Stimulated activated CD8-positive, alpha-beta memory T cell treated with anti-CD3 and anti-CD28 coated beads, Interleukin-12 subunit alpha, Interleukin-12 subunit beta, amount 100 ng/mL, for 4 hours (primary cell): ENCODE results near the gene SPOCK3.
"Not testable (repeated sequence)": the region's sequence is repeated elsewhere in the genome, so short reads cannot be mapped to it uniquely, and the experiment has no call there.

Source experiments
- DNase-seq: peaks from one replicate; pipeline ENCODE4 v3.0.0-alpha.2; 2020; ENCODE audit warnings: low read depth

The SPOCK3 gene

GRCh38 chr4:167234316-167234881, at the start of gene SPOCK3:
Gene SPOCK3 (minus strand): TSS chr4:167234494.
- no peak for DNase-seq

GRCh38 chr4:167282171-167282864, 48.0 kb upstream of the SPOCK3 start:
- DNase-seq: no peak

GRCh38 chr4:167281545-167281944, 47.3 kb upstream of the SPOCK3 start:
- DNase-seq: not testable (repeated sequence)

- DNase-seq: no peak
Observed at GRCh38 chr4:167274351-167274750, 40.1 kb upstream of the SPOCK3 start.

- no peak for DNase-seq
Observed at GRCh38 chr4:167265231-167265630, 30.9 kb upstream of the SPOCK3 start.

- DNase-seq: no peak
Observed at GRCh38 chr4:167248271-167248670, 14.0 kb upstream of the SPOCK3 start.

- no peak for DNase-seq
Observed at GRCh38 chr4:167239627-167240026, 5.3 kb upstream of the SPOCK3 start.

GRCh38 chr4:167238226-167238625, 3.9 kb upstream of the SPOCK3 start:
- DNase-seq: no peak

- DNase-seq: no peak
Observed at GRCh38 chr4:167233685-167234315, 494 bp downstream of the SPOCK3 start.

GRCh38 chr4:167232805-167233684, 1.2 kb downstream of the SPOCK3 start:
- no peak for DNase-seq

GRCh38 chr4:167230744-167231143, 3.5 kb downstream of the SPOCK3 start:
- DNase-seq: no peak

GRCh38 chr4:167222099-167222498, 12.2 kb downstream of the SPOCK3 start:
- DNase-seq: no peak

- no peak for DNase-seq
Observed at GRCh38 chr4:167221084-167221483, 13.2 kb downstream of the SPOCK3 start.

- DNase-seq: no peak
Observed at GRCh38 chr4:167218022-167218608, 16.2 kb downstream of the SPOCK3 start.

GRCh38 chr4:167216783-167217182, 17.5 kb downstream of the SPOCK3 start:
- DNase-seq: no peak

GRCh38 chr4:167210166-167210565, 24.1 kb downstream of the SPOCK3 start:
- no peak for DNase-seq

GRCh38 chr4:167196344-167197012, 37.8 kb downstream of the SPOCK3 start:
- DNase-seq: no peak

GRCh38 chr4:167190379-167190778, 43.9 kb downstream of the SPOCK3 start:
- DNase-seq: no peak

- DNase-seq: no peak
Observed at GRCh38 chr4:167185465-167185864, 48.8 kb downstream of the SPOCK3 start.

- DNase-seq: no peak
Observed at GRCh38 chr4:167183036-167183435, 51.3 kb downstream of the SPOCK3 start.

GRCh38 chr4:167177925-167178324, 56.4 kb downstream of the SPOCK3 start:
- no peak for DNase-seq
